NT2/D1 (cell line): Measurements from ENCODE around the gene CKLF.

Experiments used
- SUZ12 ChIP-seq: IDR thresholded peaks from 2 replicates; pipeline ENCODE4 v1.6.1; 2011; ENCODE audit not compliant: insufficient read length, insufficient read depth; ENCODE audit errors: extremely low read depth
- ZNF274 ChIP-seq: IDR thresholded peaks from 2 replicates; pipeline ENCODE4 v1.6.1; 2011; ENCODE audit warnings: mild to moderate bottlenecking, low read depth, low read length

DNA sequence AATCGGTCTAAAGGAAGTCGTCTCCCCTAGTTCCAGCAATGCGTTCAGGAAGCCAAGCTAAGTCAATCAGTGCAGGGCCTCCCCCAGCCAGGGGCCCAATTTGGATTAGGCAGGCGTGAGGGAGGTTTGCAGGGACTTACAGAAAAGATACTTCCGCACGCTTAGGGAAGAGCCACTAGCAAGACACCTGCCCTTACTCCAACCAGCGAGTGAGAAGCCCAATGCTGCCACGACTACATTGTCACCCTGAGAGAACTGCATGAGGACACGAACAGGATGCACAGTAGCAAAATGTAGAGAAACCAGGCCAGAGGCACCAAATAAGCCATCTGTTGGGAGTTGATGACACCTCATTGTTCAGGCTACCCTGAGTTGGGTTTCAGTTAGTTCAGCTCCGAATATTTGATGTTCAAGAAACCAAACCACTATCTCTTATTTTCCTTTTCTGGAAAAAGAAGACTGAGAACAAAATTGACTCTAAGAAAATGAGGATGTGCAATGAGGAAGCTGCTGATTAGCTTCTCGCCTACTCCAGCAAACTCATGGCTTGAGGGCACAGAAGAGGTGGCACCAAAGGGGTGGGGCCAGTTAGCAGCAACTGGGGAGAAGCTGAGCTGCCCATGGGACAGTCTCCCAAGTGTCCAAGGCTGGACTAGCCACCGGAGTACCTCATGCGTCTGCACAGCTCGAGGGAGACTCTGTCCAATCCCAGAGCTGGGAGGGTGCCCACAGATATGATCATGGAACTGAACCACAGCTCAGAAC is 31.8 kb upstream of the CKLF start:
- TF ChIP-seq ZNF274 (no peak), SUZ12 (no peak)
